Esophagus (tissue), 2 donors: ENCODE results near the gene USH2A. TPM values are rescaled to one million over a fixed set of nuclear protein-coding genes. Genes with fewer than 3 reads are reported as not detected.

Experiments used
- H3K27ac ChIP-seq, 2 donors: one replicate each; pipeline ENCODE4 v1.5.1; 2013; ENCODE audit warnings: low read depth in 2 of 2, mild to moderate bottlenecking in 2 of 2, inconsistent platforms in 1 of 2, low read length in 1 of 2, moderate library complexity in 1 of 2
- H3K27me3 ChIP-seq, 2 donors: one replicate each; pipeline ENCODE4 v1.6.1; 2013; ENCODE audit warnings: low read length in 2 of 2, control low read depth in 1 of 2, mild to moderate bottlenecking in 1 of 2; ENCODE audit not compliant: insufficient read depth in 2 of 2, control insufficient read depth in 1 of 2
- H3K36me3 ChIP-seq, 2 donors: one replicate each; pipeline ENCODE4 v1.6.1; 2013; ENCODE audit warnings: low read length in 1 of 2; ENCODE audit not compliant: control insufficient read depth in 2 of 2, insufficient read depth in 2 of 2
- H3K4me1 ChIP-seq, 2 donors: one replicate each; pipeline ENCODE4 v1.6.1; 2013; ENCODE audit warnings: low read length in 1 of 2; ENCODE audit not compliant: control insufficient read depth in 2 of 2, insufficient read depth in 2 of 2
- H3K4me3 ChIP-seq, 2 donors: one replicate each; pipeline ENCODE4 v1.5.1; 2013; ENCODE audit warnings: low read length in 2 of 2, mild to moderate bottlenecking in 2 of 2, low read depth in 1 of 2, moderate library complexity in 1 of 2
- H3K9me3 ChIP-seq, 2 donors: one replicate each; pipeline ENCODE4 v1.6.1; 2013; ENCODE audit warnings: mild to moderate bottlenecking in 2 of 2, low read depth in 1 of 2, low read length in 1 of 2, moderate library complexity in 1 of 2; ENCODE audit not compliant: control insufficient read depth in 2 of 2, insufficient read depth in 1 of 2
- WGBS, 2 donors: extraction: QIAGEN DNeasy Blood & Tissue Kit; methylation state at CpG; one replicate each; pipeline ENCODE4 v1.1.7; 2013; 5-methylcytosine and 5-hydroxymethylcytosine counted together
- polyA plus RNA-seq, 2 donors: library from polyadenylated mRNA; stranded (reverse); fragments of 200-250 nt; gene quantifications; one replicate each; pipeline ENCODE4 v1.2.3, GENCODE V29; 2013
- donor health status: healthy with polysubstance abuse.
- donor health status: Bipolar disorder and iron deficiency.

Gene USH2A
- polyA plus RNA-seq, 2 donors: under 0.01 TPM; not detected in 1

DNA sequence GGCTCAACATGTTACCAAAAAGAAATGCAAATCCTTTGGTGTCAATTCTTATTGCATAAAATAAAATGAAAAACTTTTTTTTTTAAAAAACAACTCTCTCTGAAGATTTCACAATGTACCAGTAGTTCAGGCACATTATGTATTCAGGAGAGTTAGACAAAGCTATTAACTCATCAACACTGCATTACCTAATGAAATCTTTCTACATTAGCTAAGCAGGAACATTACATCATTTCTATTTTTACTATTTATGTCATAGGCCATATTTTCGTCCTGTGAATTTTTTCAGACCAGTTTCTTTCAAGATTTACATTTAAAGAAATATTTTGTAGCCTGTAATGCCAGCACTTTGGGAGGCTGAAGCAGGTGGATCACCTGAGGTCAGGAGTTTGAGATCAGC is 366.2 kb downstream of the USH2A start:
- Histone ChIP-seq H3K36me3 (no peaks in the 10 kb centered on the region), H3K4me3 (no peak overlapping the region), H3K27me3 (no peaks in the 10 kb centered on the region), H3K4me1 (no peaks in the 10 kb centered on the region), H3K27ac (no peak overlapping the region), H3K9me3 (no peaks in the 10 kb centered on the region)
- WGBS, 2 donors: 42 to 45% methylated on average over 1 of the region's 1 CpG

DNA sequence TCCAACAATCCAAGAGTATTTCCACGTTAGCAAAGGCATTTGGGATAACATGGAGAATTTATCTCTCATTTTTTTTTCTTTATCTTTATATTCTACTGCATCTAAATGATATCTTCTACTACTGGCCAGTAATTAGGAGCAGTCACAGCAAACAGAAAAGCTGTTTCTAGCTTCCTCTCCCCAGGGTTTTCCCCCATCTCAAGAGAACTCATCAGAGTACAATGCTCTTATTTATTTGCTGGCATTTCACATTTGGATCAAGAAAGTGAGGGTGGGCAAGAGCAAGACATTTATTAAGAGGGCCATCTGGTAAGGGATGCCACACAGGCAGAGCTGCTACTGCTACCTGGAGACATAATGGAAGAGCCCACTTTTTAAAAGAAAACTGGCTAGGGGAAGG is 368.2 kb downstream of the USH2A start:
- H3K4me1 ChIP-seq: no peaks in the 10 kb centered on the region
- no peak overlapping the region for H3K27ac ChIP-seq
- 35 to 44% methylated on average over 1 of the region's 1 CpG for WGBS, 2 donors
- H3K4me3 ChIP-seq: no peak overlapping the region
- H3K27me3 ChIP-seq: no peaks in the 10 kb centered on the region
- H3K36me3 ChIP-seq: no peaks in the 10 kb centered on the region
- no peaks in the 10 kb centered on the region for H3K9me3 ChIP-seq

DNA sequence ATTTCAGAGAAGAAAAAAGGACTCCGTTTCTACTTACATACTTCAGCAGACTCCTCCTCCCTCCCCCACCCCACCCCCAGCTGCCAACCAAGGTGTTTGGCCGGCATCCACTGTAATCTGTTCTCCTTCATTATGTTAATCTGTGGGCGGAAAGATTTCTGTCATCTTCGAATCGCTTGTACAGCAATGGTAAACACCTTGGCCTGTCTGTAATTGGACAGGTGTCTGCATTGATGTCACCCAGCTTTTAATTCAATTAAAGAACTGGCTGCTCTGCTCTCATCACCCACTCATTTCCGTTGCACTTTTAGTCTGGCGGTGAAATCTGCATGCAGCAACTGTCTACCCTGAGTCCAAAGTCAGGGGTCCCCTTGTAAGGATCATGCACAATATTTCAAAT is 368.6 kb downstream of the USH2A start:
- WGBS, 2 donors: 38 to 39% methylated on average over 7 of the region's 7 CpGs
- H3K27ac ChIP-seq: no peak overlapping the region
- H3K9me3 ChIP-seq: no peaks in the 10 kb centered on the region
- no peak overlapping the region for H3K4me3 ChIP-seq
- no peaks in the 10 kb centered on the region for H3K4me1 ChIP-seq
- no peaks in the 10 kb centered on the region for H3K27me3 ChIP-seq
- H3K36me3 ChIP-seq: no peaks in the 10 kb centered on the region

DNA sequence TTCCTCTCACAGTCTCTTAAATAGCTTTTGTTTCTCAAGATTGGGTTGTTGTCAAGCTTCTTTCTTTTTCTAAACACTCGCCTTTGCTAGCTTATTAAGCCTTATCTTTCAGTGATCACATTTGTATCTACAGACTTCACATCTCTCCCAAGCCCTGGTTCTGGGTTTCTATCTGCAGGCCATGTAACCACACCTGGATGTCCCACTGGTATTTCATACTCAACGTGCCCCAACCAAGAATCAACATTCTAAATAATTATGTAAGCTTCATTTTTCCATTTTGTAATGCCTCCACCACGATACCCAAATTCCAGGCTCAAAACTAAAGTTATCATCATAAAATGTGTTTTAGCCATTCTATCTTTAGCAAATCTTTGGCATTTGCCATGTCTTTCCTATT is 372.2 kb downstream of the USH2A start:
- Histone ChIP-seq H3K9me3 (no peaks in the 10 kb centered on the region), H3K4me1 (no peaks in the 10 kb centered on the region), H3K27me3 (no peaks in the 10 kb centered on the region), H3K36me3 (no peaks in the 10 kb centered on the region), H3K27ac (no peak overlapping the region), H3K4me3 (no peak overlapping the region)
- 42 to 56% methylated on average over 3 of the region's 3 CpGs for WGBS, 2 donors

DNA sequence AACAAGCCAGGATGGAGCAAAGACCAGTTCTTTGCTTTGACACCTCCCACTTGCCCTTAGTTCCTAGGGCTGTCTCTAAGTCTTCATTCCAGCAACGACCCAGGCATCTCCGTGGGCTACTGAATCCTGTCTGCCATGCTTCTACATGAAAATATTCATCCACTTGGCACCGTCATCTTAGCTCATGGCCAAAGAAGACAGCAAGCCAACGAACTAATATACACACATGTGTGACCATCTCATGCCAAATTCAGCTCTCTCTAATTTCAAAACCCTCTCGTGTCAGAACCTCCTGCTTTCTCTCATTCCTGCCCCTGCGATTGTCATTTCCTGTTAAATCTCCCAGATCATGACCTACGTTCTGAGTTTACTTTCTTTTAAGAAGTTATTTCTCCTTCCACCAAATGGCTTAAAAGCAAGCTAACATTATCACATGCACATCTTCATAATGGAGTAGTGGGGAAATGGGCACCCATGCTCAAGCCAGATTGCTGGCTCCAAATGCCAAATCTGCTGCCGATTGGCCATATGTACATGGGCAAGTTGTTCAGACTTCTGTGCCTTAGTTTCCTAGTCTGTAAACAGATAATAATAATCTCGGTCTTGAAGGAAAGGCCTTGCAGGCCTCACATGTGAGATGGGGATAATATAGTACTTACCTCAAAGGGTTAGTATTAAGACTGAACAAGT is 373.4 kb downstream of the USH2A start:
- Histone ChIP-seq H3K27ac (no peak overlapping the region), H3K36me3 (no peaks in the 10 kb centered on the region), H3K4me1 (no peaks in the 10 kb centered on the region), H3K9me3 (no peaks in the 10 kb centered on the region), H3K4me3 (no peak overlapping the region), H3K27me3 (no peaks in the 10 kb centered on the region)
- 57 to 63% methylated on average over 9 of the region's 9 CpGs for WGBS, 2 donors

DNA sequence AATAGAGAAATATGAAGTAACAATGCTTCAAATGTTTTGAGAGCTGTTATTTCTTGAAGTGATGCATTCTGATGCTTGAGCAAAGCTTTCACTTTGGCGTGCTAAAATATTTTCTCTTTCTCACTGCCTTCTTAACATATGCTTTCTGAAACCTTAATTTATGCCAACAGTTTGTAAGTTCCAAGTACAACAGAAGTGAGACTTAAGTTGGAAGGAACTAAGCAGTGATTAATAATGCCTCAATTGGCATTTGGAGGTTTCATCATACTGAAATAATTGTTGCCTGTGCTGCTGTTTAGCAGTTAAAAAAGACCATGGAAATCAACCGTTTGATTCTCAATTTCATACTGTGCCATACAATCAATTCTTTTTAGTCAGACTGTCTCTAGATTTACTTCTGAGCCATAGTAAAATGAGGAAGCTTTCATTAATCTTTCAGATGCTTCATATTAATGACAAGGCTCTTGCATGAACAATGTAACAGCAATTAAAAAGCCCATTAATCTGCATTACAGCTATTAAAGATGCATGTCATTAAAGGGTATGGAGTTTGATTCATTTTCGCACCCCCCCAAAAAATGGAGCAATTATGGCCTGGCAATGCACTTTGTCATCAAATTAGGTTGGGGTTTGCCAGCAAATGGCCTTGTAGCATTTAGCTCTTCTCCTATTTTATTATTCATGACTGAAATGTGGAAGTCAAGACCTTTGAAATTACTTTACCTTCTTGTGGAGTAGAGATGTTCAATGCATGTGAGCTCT is 375.3 kb downstream of the USH2A start:
- no peaks in the 10 kb centered on the region for H3K27me3 ChIP-seq
- no peaks in the 10 kb centered on the region for H3K4me1 ChIP-seq
- no peaks in the 10 kb centered on the region for H3K36me3 ChIP-seq
- no peaks in the 10 kb centered on the region for H3K9me3 ChIP-seq
- H3K4me3 ChIP-seq: no peak overlapping the region
- no peak overlapping the region for H3K27ac ChIP-seq
- 59 to 69% methylated on average over 3 of the region's 3 CpGs for WGBS, 2 donors

DNA sequence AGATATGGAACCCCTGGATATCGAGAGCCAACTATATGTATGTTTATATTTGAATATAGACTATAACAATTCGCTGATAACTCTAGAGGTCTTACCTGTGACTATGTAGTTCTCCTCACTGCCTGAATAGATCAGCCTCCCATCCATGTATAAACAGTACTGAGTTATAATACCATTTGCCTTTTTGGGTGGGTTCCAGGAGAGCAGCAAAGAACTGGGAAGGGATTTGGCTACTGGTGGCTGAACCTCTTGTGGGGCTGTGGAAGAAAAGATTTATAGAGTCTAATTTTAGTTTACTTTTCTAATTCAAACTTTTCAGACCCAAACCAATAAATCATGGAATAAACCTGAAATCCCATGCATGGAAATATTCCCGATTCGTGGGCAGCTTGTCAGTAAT is 376.9 kb downstream of the USH2A start:
- WGBS, 2 donors: 77% methylated on average over 4 of the region's 4 CpGs
- Histone ChIP-seq H3K36me3 (no peaks in the 10 kb centered on the region), H3K4me1 (no peaks in the 10 kb centered on the region), H3K4me3 (no peak overlapping the region), H3K9me3 (no peaks in the 10 kb centered on the region), H3K27me3 (no peaks in the 10 kb centered on the region), H3K27ac (no peak overlapping the region)

DNA sequence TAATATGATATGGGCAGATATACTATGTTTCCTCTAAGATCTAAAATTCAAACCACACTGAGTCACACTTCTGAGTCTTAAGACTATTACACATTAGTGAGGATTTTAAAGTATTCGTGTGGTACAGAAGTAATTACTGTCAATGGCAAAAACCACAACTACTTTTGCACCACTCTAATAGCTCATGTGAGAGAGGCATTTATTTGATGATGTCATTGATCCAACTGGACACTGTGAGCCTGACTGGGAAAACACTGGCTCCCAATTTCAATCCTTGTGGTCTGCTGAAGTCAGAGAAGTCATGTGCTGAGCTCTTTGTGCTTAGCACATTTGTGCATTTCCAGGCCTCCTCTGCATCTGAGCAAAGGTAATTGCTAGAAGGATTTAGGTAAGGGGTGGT is 377.8 kb downstream of the USH2A start:
- WGBS, 2 donors: 69 to 78% methylated on average over 1 of the region's 1 CpG
- no peaks in the 10 kb centered on the region for H3K27me3 ChIP-seq
- H3K9me3 ChIP-seq: no peaks in the 10 kb centered on the region
- H3K4me3 ChIP-seq: no peak overlapping the region
- H3K36me3 ChIP-seq: no peaks in the 10 kb centered on the region
- H3K27ac ChIP-seq: no peak overlapping the region
- H3K4me1 ChIP-seq: no peaks in the 10 kb centered on the region

DNA sequence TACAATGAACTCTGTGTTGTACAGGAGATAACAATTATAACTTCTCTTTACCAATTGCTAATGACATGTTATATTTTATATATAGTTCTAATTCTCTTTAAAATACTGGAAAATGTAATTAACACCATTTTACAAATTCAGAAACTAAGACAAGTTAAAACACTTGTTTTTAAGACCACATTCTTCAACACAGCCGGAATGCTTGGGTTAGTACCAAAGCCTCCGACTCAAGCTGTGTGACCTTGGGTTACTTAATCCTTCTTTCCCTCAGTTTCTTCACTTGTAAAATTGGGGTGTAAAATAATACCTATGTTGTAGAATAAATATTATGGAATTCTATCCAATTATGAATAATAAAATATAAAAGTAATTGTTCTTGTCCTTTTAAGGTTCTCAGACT is 378.7 kb downstream of the USH2A start:
- WGBS, 2 donors: 90 to 91% methylated on average over 2 of the region's 2 CpGs
- no peaks in the 10 kb centered on the region for H3K36me3 ChIP-seq
- no peak overlapping the region for H3K27ac ChIP-seq
- no peak overlapping the region for H3K4me3 ChIP-seq
- H3K9me3 ChIP-seq: no peaks in the 10 kb centered on the region
- H3K4me1 ChIP-seq: no peaks in the 10 kb centered on the region
- H3K27me3 ChIP-seq: no peaks in the 10 kb centered on the region

DNA sequence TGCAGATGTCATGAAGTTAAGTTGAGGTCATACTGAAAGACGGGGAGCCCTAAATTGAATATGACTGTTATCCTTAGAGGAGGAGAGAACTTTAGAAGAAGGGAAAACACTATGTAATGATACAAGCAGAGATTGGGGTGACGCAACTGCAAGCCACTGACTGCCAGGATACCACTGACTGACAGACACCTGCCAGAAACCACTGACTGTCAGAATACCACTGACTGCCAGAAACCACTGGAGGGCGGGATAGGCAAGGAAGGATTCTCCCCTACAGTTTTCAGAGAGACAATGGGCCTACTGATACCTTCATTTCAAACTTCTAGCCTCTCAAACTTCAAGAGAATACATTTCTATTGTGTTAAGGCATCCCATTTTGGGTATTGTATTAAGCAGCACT is 388.7 kb downstream of the USH2A start:
- WGBS, 2 donors: 58 to 60% methylated on average over 3 of the region's 3 CpGs
- no peaks in the 10 kb centered on the region for H3K27me3 ChIP-seq
- H3K4me1 ChIP-seq: no peaks in the 10 kb centered on the region
- no peak overlapping the region for H3K27ac ChIP-seq
- H3K4me3 ChIP-seq: no peak overlapping the region
- H3K36me3 ChIP-seq: no peaks in the 10 kb centered on the region
- H3K9me3 ChIP-seq: no peaks in the 10 kb centered on the region
